ENCODE data around the gene RYR3.

GRCh38 chr15:33440900-33441299 is 130.1 kb downstream of the RYR3 start:
- no peak for TF ChIP-seq EZH2 (IDR thresholded peaks at IDR 0.05; ENCODE audit: insufficient read depth, low read length)
- TF ChIP-seq, protein P1, sequence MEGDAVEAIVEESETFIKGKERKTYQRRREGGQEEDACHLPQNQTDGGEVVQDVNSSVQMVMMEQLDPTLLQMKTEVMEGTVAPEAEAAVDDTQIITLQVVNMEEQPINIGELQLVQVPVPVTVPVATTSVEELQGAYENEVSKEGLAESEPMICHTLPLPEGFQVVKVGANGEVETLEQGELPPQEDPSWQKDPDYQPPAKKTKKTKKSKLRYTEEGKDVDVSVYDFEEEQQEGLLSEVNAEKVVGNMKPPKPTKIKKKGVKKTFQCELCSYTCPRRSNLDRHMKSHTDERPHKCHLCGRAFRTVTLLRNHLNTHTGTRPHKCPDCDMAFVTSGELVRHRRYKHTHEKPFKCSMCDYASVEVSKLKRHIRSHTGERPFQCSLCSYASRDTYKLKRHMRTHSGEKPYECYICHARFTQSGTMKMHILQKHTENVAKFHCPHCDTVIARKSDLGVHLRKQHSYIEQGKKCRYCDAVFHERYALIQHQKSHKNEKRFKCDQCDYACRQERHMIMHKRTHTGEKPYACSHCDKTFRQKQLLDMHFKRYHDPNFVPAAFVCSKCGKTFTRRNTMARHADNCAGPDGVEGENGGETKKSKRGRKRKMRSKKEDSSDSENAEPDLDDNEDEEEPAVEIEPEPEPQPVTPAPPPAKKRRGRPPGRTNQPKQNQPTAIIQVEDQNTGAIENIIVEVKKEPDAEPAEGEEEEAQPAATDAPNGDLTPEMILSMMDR (IDR thresholded peaks at IDR 0.05; ENCODE audit: insufficient read depth, low read depth, low read length), result no peak

Measured in astrocyte (in vitro differentiated cells and primary cell).